Measurements from ENCODE around the gene DLG2.

GRCh38 chr11:84906995-84907394 lies 720.1 kb downstream of the DLG2 start:
- TF ChIP-seq REST (IDR thresholded peaks at IDR 0.05; ENCODE audit: insufficient read depth in 1 of 2, low read depth in 2 of 2, low read length in 2 of 2) (no peak), SIN3A (IDR thresholded peaks at IDR 0.05; ENCODE audit: borderline replicate concordance, insufficient read depth, low read length) (no peak), POLR2AphosphoS5 (IDR thresholded peaks at IDR 0.05; ENCODE audit: low read depth, low read length) (no peak)
